ENCODE results near the gene SIK2.

DNA sequence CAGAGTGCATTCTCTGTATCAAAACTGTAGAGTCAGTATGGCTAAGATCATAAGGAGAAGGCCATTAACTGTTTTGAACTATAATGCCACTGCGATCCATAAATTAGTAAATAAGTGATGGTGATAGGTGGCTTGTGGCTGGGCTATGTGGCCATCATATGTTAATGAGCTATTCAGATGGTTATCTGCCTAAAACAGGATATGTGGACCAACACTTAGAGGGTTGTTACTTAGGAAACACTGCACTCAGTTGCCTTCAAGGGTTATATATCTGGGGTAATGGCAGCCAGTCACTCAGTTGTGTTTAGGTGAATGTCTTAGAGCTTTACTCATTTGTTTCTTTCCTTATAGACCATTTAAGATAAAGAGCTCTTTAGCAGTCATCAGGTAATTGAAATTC is 97.9 kb downstream of the SIK2 start:
- TF ChIP-seq, protein P1, sequence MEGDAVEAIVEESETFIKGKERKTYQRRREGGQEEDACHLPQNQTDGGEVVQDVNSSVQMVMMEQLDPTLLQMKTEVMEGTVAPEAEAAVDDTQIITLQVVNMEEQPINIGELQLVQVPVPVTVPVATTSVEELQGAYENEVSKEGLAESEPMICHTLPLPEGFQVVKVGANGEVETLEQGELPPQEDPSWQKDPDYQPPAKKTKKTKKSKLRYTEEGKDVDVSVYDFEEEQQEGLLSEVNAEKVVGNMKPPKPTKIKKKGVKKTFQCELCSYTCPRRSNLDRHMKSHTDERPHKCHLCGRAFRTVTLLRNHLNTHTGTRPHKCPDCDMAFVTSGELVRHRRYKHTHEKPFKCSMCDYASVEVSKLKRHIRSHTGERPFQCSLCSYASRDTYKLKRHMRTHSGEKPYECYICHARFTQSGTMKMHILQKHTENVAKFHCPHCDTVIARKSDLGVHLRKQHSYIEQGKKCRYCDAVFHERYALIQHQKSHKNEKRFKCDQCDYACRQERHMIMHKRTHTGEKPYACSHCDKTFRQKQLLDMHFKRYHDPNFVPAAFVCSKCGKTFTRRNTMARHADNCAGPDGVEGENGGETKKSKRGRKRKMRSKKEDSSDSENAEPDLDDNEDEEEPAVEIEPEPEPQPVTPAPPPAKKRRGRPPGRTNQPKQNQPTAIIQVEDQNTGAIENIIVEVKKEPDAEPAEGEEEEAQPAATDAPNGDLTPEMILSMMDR (IDR thresholded peaks at IDR 0.05; ENCODE audit: borderline replicate concordance, extremely low read depth, low read length, poor library complexity, severe bottlenecking), result no peak
- no peak for TF ChIP-seq EZH2 (IDR thresholded peaks at IDR 0.05; ENCODE audit: borderline replicate concordance, low read depth, low read length, severe bottlenecking)

Data from DND-41 (cell line).